Epidermal melanocyte (primary cell): ENCODE results near the gene RALGPS1.
A peak's percentile ranks its signal among the peaks of the same experiment; 100 is the strongest.

ENCODE experiments used
- DNase-seq: peaks from one replicate; pipeline ENCODE4 v3.0.0; 2011; ENCODE audit warnings: low spot score; ENCODE audit not compliant: insufficient read length

Gene RALGPS1

DNA sequence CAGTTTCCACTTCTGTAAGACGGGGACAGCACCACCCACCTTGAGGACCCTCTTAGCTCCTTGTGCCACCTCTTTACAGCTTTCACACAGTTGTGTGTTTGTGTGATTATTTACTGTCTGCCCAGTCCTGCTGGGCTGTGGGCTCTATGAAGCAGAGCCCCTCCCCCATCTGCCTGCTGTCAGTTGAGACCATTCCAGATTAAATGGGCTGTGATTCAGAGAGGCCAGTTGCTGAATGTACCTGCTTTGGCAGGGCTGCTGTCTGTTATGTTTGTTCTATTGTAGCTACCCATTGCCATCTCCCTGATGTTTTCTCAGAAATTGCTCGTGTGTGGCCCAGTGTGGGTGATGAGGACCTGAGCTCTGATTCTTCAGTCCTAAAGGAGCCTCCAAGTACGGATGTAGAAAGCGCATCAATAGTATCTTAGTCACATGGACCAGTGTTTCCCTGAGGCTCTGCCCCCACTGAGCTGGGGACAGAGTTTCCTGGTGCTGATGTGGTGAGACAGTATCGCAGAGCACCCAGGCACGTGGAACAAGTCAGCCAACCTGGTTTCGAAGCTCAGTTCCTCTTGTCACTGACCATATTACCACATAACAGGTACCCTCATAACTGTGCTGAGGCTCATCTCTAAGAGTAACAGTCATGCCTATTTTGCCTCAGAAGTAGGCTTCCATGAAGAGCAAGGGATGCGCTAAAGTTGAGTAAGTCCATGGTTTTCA, 204.2 kb downstream of the RALGPS1 start:
- no peak for DNase-seq

DNA sequence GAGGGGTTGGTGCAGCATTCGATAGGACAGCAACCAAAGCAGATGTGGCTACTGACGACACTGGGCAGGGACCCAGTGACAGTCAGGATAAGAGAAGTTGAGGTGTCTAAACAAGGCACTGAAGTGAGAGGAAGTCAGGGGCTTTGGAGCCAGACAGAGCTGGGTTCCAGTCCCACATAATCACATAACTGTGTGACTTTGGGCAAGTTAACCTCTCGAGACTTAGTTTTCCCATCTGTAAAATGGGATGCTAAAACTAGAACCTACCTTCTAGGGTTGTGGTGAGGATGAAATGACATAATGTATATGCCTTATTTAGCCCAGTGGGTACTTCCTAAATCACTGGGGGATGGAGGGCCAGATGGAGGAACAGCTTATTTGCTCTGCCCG, 204.7 kb downstream of the RALGPS1 start:
- no peak for DNase-seq

DNA sequence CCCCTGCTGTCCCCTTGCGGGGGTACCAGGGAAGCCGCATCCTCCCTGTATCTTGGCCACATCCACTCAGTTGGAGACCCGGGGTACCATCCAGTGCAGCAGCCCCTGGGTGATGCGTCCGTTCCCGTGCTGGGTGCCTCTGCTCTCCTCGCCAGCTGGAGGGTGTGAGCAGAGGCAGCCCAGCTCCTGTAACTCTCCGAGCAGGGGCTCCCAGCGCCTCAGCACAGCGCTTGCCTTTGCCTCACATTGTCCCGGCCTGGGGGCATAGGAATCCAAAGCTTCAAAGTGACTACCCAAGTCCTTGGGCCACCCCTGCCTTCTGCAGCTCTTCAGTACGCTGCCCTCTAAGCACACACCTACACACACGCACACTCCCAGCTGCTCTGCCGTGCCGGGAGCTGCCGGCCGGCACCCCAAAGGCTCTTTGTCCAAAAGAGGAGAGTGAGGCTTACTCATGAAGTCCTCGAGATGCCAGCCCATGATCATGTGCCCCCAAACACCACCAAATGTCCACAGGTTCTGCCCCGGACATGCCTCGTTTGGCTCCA, 207.1 kb downstream of the RALGPS1 start:
- DNase-seq: no peak

DNA sequence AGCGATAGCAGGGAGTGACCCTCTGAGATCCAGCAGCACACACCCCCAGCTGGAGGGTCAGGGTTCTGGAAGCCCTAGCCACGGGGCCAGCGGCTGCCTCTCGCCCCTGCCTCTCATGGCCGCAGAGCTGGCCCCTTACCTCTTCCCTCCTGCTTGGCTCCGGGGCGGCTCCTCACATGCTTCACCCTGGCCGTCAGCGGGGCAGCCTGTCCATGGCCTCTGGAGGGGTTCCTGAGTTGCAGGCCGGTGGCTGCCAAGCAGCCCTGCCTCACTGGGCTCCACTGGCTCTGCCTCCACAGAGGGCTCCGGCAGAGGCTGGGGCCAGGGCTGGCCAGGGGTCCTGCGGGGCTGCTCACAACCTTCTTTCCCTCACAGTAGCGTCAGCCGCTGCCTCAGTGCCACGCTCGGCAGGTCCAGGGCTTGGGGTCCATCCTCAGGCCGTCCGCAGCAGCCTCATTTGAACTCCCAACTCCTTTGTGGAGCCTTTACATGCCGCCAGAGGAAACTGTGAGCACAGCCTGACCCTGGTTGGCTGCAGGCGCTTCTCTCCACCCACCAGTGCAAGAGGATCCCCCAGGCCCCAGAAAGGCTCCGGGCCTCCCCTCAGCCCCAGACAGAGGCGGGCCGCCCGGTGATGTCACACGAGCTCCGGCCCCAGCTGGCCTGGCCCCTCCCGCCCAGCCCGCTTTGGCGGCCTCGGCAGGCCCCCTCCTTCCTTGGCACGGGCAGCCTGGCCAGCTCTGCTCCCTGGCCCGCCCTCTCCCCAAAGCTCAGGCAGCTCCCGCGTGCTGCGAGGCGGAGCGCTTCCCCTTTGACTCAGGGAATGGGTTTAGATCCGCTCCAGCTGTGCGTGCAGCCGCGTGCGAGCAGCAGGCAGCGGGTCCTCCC, 207.8 kb downstream of the RALGPS1 start, which contains the start of gene ANGPTL2:
Gene ANGPTL2 (minus strand): TSS at position 460 of the 888 bp plus-strand sequence. CDS start 13,904 bp downstream, outside the sequence.
- peak; percentile 89 for DNase-seq

DNA sequence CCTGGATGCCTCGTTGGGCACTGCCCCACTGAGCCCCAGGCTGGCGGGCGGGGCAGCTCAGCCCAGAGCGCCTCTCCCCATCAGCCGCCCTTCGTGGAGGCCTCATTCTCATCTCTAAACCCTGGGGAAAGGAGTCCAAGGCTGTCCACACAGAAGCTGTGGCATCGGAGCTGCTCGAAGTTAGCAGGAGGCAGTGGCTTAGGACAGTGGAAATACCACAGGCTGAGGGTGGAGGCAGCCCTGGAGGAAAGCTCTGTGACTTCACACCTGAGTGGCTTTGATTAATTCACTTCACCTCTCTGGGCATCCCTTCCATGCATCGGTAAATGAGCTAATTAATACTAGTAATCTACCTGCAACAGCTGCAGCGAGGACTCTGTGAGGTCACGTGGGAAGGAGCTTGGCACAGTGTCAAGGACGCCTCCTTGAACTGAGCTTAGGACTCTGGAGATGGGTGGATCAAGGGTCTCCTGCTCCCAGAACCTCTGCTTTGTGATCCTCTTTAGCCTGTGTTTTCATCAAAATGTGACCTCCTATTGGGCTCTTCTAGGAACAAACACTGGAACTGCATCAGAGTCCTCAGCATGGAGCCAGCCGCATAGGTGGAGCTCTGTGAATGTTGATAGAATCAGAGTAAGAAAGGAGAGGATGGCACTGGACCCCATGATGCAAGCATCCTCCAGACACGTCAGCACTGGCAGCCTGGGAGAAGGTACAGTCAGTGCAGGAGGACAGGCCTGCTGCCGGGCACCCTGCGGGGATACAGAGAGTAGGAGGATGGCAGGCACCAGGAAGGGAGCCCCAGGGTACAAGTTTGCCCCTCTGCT, 208.7 kb downstream of the RALGPS1 start:
- DNase-seq: no peak

DNA sequence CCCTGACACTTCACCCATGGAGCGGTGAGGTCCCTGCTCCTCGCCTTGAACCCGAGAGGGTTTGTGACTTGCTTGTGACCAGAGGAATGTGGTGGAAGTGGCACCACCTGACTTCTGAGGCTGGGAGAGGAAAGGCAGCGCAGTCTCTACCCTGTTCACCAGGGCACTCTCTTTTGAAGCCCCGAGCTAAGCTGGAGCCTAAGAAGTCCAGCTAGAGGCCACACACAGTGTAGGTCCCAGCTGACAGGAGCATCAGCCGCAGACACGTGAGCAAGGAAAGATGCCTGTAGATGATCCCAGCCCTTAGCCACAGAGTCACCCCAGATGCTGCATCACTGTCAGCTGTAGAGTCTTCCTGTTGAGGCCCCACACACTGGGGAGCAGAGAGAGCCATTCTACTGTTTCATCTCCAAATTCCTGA, 209.5 kb downstream of the RALGPS1 start:
- no peak for DNase-seq

DNA sequence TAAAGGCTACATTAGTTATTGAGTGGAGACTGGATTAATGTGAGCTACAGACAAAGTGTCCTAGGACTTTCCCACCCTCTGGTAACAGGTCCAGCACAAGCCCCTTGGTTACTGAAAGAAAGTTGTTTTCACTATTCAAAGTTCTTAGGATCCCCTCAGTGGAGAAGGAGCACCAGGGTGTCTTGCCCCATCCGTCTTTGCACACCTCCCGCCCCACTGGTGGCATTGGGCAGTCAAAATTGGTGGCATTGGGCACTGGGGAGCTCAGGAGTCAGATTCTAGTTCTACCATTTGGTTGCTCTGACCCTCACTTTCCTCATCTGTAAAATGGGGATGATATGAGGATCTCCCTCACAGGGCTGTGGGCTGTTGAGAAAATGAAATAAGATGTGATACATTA, 210.2 kb downstream of the RALGPS1 start:
- no peak for DNase-seq

DNA sequence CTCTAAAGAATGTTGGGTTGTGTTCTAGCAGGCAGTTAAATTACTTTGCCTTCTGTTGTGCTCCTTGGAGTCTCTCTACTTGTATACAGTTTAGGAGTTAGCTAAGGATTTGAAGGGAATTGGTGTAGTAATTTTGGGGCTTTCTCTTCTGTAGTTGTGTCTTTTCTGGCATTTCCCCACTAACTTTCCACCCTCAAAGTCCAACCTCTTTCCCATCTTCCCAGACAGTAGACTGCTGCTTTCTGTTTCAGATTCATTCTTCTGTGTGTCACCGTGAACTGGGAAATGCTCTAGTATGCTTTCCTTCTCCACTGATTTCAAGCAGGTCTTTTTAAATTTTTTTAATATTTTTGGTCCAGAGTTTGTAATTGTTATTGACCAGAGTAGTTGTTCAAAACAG, 212.4 kb downstream of the RALGPS1 start:
- DNase-seq: no peak

DNA sequence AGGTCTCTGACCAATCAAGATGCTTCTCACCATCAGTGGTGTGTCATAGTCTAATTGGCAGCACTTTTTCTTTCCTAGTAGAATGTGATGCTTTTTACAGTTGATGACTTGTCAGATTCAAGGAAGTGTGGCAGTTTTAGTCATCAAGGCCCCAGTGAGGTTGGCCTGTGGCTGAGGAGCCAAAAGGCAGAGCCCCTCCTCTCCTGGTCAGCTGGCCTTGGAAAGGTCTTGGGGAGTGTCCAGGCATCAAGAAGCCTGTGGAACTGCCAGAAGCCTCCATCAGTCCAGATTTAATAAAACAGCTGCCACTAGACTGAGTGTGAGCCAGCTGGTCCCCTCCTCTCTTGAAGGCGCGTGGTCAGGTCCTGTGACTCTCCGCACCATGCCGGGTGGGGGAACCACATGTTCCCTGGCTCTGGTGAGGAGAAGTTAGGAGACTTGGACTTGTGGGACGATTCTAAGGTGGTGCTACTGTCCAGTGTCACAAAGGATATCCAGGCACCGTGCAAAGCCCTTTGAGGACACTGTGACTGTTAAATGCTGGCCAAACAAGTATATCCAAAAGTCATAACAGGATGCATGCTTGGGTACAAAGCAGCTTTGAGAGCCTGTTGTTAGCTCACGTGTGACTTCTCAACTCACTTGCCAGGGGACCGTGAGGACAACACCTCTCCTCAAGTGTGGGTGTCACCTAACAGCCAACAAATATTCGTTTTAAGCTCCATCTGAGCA, 213.9 kb downstream of the RALGPS1 start:
- DNase-seq: no peak

DNA sequence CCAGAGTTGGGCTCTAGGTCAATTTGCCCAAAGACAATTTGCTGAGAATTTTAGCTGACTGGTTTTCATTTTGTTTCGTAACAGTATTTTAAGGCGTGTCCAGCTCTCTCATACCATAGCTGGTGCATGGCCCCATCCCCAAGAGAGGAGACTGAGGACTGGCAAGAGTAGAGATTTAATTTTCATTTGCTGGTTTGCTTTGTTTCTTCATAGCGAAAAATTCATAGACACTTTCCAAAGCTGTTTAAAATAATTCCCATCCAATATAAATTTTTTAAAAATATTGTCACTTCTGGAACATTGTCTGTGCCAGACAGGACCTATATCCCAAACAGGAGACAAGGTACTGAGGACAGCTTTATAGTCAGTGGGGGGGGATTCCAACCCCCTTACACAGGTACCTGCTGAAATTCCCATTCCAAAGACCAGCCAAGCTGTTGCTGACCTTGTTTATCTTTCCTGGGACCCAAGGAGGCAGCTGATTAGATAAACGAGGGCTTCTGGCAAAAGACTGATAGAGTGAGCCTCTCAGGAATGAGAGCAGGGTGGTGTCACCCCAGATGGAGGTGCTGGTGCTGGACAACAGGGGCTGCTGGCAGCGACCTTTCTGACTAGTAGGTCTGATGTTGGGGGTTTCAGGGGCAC, 214.6 kb downstream of the RALGPS1 start:
- no peak for DNase-seq

DNA sequence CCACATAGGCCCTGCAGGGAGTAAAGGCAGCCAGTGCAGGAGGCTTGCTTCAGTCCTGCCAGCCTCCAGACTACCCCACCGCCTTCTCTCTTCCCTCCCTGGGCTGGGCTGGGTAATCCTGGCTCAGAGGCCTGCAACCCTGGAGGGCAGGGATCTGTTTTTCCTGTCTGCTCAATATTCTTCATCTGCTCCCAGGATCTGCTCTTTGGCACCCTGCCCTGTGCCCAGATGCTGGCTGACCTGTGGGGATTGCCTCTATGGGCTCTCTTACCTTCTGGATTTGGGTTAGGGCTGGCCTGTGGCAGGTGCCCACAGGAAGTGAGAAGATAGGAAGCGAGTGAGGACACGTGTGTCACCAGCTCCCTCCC, 215.1 kb downstream of the RALGPS1 start:
- DNase-seq: no peak

DNA sequence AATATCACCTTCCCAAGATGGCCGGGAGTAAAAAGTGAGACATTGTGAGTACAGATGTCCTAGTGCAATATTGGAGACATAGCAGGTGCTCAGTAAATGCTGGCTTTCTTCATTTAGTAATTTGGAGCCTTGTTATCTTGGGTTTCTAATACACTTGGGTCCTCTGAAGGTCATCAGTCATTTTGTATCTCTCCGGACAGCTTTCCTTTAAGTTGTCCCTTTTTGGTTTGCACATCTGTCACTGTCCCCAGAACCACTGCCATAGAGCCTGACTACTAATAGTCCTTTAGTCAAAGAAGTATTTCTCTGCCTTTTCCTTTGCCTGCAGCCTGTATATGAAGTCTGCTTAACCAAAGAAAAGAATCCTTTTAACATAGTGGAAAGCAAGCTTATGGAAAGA, 215.7 kb downstream of the RALGPS1 start:
- DNase-seq: no peak

DNA sequence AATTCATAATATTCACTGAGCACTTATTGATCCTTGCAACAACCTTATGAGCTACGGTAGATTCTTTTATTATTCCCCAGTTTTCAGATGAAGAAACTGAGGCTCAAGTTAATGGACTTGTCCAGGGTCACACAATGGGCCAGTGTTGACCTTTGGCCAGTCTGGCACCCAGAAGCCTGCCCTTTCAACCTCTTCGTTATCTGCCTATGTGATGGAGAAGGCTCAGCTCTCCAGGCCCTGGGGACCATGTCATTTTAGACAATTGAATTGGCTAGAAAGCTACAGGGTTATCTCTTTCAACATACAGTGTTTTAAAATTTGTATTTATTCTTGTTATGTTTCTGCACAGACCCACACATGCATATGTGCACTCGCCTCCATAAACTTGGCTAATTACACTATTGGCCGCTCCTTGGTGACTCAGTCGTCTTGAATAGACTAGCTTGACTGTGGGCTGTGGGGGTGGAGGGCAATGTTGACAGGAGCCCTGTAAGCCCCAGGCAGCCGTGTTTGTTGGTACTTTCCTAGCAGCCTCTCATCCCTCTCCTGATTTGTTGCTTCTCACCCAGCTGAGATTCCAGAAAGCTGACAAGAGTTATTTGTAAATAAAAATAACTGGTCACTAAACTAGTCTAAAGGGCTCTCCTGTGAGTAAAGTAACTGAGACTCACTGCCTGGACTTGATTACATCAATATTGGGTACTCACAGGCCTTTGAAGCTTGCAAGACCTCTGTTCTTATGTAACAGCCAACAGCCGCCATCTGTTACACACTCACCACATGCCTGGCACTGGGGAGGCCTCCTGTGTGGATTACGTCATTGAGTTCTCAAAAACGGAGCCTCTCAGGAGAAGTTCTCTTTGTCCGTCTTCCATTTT, 216.3 kb downstream of the RALGPS1 start:
- DNase-seq: no peak

DNA sequence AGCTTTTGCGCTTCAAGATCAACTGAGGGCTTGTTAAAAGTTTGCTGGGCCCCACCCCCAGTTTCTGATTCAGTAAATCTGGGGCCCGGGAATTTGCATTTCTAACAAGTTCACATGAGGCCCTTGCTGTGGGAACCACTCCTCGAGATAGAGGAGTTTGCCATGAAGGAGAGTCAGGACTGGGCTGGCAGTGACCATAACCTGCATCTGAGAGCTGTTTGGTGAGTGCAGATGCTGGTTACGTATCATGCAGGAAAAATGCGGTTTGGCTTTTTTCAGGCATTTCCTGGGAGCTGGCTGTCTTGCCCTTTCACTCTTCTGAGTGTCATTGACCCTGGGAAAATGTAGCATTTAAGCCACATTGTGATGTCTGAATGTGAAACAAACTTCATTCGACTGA, 217.3 kb downstream of the RALGPS1 start:
- no peak for DNase-seq

DNA sequence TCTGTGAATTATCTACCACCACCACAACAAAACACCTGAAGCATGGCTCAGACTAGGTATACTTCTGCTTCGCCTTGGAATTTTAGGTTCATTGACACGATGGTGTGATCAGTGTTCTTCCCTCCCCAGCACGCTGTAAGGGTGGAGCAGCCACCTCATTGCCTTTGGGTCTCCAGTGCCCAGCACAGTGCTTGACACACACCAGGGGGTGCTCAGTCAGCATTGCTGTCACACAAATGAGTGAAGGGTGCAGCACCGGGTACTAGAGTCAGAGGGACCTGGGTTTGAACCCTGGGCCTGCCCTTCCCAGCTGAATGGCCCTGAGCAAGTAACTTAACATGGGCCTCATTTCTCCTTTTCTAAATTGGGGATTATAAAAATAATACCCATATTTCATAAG, 217.8 kb downstream of the RALGPS1 start:
- no peak for DNase-seq

DNA sequence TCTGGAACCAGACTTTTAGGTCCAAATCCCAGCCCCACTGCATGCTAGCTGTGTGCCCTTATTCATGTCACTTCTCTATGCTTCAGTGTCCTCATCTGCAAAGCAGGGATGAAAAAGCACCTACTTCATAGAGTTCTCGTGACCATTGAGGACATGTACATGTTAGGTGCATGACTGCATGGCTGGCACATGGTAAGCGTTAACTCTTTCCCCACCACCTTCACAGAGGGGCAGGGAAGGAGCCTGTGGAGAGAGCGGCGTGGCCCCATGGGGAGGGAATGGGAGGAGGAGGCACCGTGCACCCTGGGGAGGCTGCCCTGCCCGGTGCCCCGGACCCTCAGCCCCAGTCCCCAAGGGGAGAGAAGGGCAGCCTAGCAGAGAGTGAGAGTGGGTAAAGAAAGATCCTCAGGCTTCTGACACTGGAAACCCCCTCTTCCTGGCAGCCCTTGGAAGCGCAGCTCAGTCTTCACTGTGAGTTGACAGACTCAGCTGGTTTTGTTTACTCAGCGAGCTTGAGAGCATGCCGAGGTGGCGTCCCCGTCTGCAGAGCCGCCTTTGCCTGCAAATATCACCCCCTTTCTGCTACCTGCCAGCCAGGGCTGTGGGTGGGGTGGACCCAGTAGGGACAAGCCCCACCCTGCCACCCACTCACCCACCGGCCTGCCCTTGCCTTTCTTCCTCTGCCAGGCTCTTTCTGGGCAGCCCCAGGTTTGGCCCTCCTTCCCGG, 218.5 kb downstream of the RALGPS1 start:
- no peak for DNase-seq

DNA sequence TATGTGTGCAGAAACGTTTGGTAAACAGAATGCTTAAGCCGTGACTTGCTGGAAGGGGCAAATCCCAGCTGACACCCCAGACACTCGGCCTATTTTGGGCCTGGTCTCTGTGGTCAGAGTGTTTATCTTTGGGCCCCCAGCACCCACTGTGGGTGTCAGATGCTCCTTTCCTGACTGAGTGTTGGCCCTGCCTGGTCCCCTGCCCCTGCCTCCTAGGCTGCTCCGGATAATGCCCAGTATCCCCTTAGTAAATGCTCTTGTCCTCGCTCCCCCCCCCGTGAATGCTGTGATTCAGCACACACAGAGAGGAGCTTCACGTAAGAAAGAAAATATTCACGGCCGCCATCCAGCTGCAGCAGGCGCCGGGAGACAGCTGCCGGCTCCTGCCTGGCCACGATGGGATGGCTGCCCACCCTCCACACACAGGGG, 219.2 kb downstream of the RALGPS1 start:
- DNase-seq: no peak

DNA sequence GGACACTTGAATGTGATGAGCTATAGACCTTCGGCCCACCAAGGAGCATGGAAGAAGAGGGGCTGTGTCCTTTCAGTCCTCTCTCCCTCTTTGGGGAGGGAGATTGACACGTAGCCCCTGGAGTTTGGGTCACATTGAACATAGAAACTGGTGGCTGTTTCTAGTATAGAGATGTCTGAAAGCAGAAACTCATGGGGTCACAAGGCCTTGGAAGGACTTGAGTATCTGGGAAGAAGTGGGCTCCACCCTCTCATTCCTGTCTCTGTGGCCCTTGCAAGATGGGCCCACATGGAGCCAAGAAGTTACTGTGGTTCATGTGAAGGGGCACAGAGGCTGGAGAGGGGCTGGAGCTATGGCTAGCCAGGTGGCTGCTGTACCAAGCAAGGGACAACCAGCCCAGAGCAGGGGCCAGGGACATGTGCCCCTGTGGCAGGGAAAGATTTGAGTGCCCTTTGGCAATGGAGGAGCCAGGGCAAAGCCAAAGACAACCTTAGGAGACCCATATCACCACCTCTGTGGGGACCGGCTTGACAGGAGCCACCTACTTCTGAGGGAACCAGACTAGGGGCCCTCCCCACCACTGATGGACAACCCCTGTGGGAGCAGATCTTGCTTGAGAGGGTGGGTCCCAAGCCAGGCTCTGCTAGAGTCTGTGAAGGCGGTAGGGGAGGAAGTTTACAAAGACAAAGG, 220.6 kb downstream of the RALGPS1 start:
- DNase-seq: no peak
